Right lobe of liver (tissue), 6 donors: ENCODE data around the gene ACIN1. TPM values are rescaled to one million over a fixed set of nuclear protein-coding genes. Genes with fewer than 3 reads are reported as not detected.

ENCODE experiments used
- ATAC-seq, 4 donors: fragments of 200-7000 bp; cut with Tn5 transposase; one replicate each; pipeline ENCODE4 v1.9.1; 2020; ENCODE audit warnings: mild to moderate bottlenecking in 4 of 4, moderate library complexity in 4 of 4
- DNase-seq, 3 donors: peaks; one replicate each; pipeline ENCODE4 v3.0.0-alpha.2; 2020
- H3K27ac ChIP-seq, 3 donors: fragments of 200-600 bp; one replicate each; pipeline ENCODE4 v1.8.0; 2022
- H3K27me3 ChIP-seq, 2 donors: fragments of 200-600 bp; one replicate each; pipeline ENCODE4 v1.8.0; 2022
- H3K36me3 ChIP-seq, 4 donors: fragments of 200-600 bp; sonication (generic) in 1 of 4; one replicate each; pipeline versions ENCODE4 v1.5.1 to v1.8.0; 2017 to 2022; ENCODE audit warnings: control low read depth in 1 of 4
- H3K4me1 ChIP-seq, 4 donors: fragments of 200-600 bp; sonication (generic) in 1 of 4; one replicate each; pipeline versions ENCODE4 v1.5.1 to v1.8.0; 2017 to 2022; ENCODE audit warnings: control low read depth in 1 of 4
- H3K4me3 ChIP-seq, 3 donors: fragments of 200-600 bp; one replicate each; pipeline ENCODE4 v1.8.0; 2022
- H3K9me3 ChIP-seq, 4 donors: fragments of 200-600 bp; sonication (generic) in 1 of 4; one replicate each; pipeline versions ENCODE4 v1.5.1 to v1.8.0; 2017 to 2022; ENCODE audit warnings: control low read depth in 1 of 4
- CTCF ChIP-seq, 4 donors: fragments of 200-600 bp in 3 of 4; fragments of 450-650 bp in 1 of 4; IDR thresholded peaks; one replicate each; pipeline versions ENCODE4 v1.5.1 to v1.8.0; 2016 to 2022; ENCODE audit warnings: antibody characterized with exemption in 4 of 4, mild to moderate bottlenecking in 2 of 4
- POLR2A ChIP-seq: fragments of 450-650 bp; IDR thresholded peaks from one replicate; pipeline ENCODE4 v1.6.1; 2017; ENCODE audit warnings: antibody characterized with exemption, mild to moderate bottlenecking
- WGBS: methylation state at CpG from one replicate; pipeline ENCODE4 v1.1.6; 2018; ENCODE audit warnings: low coverage, low lambda C conversion rate; ENCODE audit not compliant: insufficient coverage; ENCODE audit errors: missing lambda C conversion rate; 5-methylcytosine and 5-hydroxymethylcytosine counted together
- intact Hi-C, 2 donors: fragments of 100-400 bp; cut with DNase I; formaldehyde crosslinking; loops; one replicate each; pipeline versions ENCODE4 v1.11.2 to v1.14.1; 2022
- total RNA-seq, 6 experiments: library from RNA; depleted of rRNA in 2 of 6; stranded (reverse); fragments of >200 nt in 2 of 6; fragmentation: NEBNext Ultra II Directional in 3 of 6; extraction: Animal tissue kit (Norgen Biotek cat#: 25700) in 3 of 6; gene quantifications; one replicate each; pipeline versions ENCODE4 v1.1.0 to v1.2.4, GENCODE V29; 2016 to 2023
- donor health status: DM: no; HTN: yes; CAD: no.
- donor health status: DM: no; HTN: no; CAD: no.
- donor health status: DM: no; HTN: no; CAD: no.
- donor health status: DM: no; HTN: yes; CAD: no.
- donor health status: DM: no; HTN: yes; CAD: no.

ACIN1 gene
- total RNA-seq, 6 experiments from 2014 or later, result 40.5 to 66.1 (median 52.9) TPM

- TF ChIP-seq CTCF (IDR thresholded peaks at IDR 0.05), result no peak
- peak; percentile 62 for TF ChIP-seq POLR2A
- peaks cover 0 to 10% (median 5%) of the 10 kb centered on the region in 4 donors for H3K4me1 ChIP-seq
- WGBS, result 2% methylated on average over 13 of the region's 14 CpGs
- no peaks in the 10 kb centered on the region for H3K27me3 ChIP-seq
- peak overlapping the region; percentile 37 to 67 (median 63) for H3K27ac ChIP-seq
- H3K36me3 ChIP-seq, result peaks cover 10 to 61% (median 24%) of the 10 kb centered on the region in 4 donors
- peak overlapping the region; percentile 55 to 74 (median 63) for H3K4me3 ChIP-seq
- intact Hi-C loops, result no loop called here
- no peaks in the 10 kb centered on the region for H3K9me3 ChIP-seq
- DNase-seq (peak; percentile 85 to 87 (median 87)), ATAC-seq (peak; percentile 93 to 98 (median 96))
Measured at GRCh38 chr14:23071244-23071920, 23.6 kb downstream of the ACIN1 start.

- WGBS, result 9% methylated on average over 10 of the region's 10 CpGs
- intact Hi-C loops, result no loop called here
- no peak for DNase-seq
- H3K4me1 ChIP-seq, result peaks cover 0 to 10% (median 5%) of the 10 kb centered on the region in 4 donors
- H3K27ac ChIP-seq, result peak overlapping the region; percentile 37 to 67 (median 63)
- no peaks in the 10 kb centered on the region for H3K27me3 ChIP-seq
- H3K9me3 ChIP-seq, result no peaks in the 10 kb centered on the region
- H3K36me3 ChIP-seq, result peaks cover 6 to 61% (median 24%) of the 10 kb centered on the region in 4 donors
- TF ChIP-seq POLR2A (no peak), CTCF (IDR thresholded peaks at IDR 0.05) (no peak)
- ATAC-seq, result no peak
- peak overlapping the region; percentile 55 to 74 (median 63) for H3K4me3 ChIP-seq
Measured at GRCh38 chr14:23070262-23071129, 24.4 kb downstream of the ACIN1 start.

- no peak for ATAC-seq
- Histone ChIP-seq H3K36me3 (peaks cover 6 to 60% (median 29%) of the 10 kb centered on the region in 4 donors), H3K9me3 (no peaks in the 10 kb centered on the region), H3K4me1 (peaks cover 0 to 10% (median 5%) of the 10 kb centered on the region in 4 donors), H3K27me3 (no peaks in the 10 kb centered on the region), H3K27ac (no peak overlapping the region), H3K4me3 (no peak overlapping the region)
- intact Hi-C loops, result no loop called here
- TF ChIP-seq POLR2A (no peak), CTCF (IDR thresholded peaks at IDR 0.05) (no peak)
- 58% methylated on average over 4 of the region's 4 CpGs for WGBS
- DNase-seq, result no peak
Measured at GRCh38 chr14:23069413-23069806, 25.5 kb downstream of the ACIN1 start.

- Histone ChIP-seq H3K4me1 (peaks cover 0 to 10% (median 5%) of the 10 kb centered on the region in 4 donors), H3K4me3 (no peak overlapping the region), H3K27ac (no peak overlapping the region), H3K27me3 (no peaks in the 10 kb centered on the region), H3K36me3 (peaks cover 6 to 62% (median 33%) of the 10 kb centered on the region in 4 donors), H3K9me3 (no peaks in the 10 kb centered on the region)
- ATAC-seq (peak; percentile 80 to 87 (median 83)), DNase-seq (peak in 2 of 3 donors; percentile 57 to 79)
- TF ChIP-seq CTCF (IDR thresholded peaks at IDR 0.05) (peak; percentile 96 to 99 (median 98)), POLR2A (no peak)
- 20% methylated on average over 7 of the region's 8 CpGs for WGBS
- intact Hi-C loops, result no loop called here
Measured at GRCh38 chr14:23068789-23069412, 26.0 kb downstream of the ACIN1 start.
